HG03439 (cell line): ENCODE data around the gene RFPL4AL1.

Source experiments
- ATAC-seq: cut with Tn5 transposase; IDR thresholded peaks from one replicate; pipeline ENCODE4 v1.9.1; 2021; ENCODE audit warnings: mild to moderate bottlenecking, moderate library complexity; ENCODE audit not compliant: unreplicated experiment

RFPL4AL1 gene

DNA sequence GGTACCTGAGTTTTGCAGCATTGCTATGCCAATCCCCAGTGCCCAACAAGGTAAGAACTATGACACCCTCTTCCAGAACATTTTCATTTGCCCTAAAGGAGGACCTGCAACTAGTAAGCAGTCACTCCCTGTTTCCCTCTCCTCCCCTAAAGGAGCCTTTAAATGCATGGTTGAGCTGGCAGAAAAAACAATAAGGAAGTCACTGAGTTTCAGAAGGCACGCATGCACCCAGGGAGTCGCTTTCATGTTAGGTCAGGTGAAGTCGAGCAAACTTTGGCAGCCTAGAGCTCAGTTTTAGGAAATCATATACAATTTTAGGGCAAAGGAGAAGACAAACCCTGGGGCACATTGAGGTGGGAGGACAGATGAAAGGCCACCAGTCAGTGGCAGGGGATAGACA, 51.1 kb downstream of the RFPL4AL1 start:
- no peak for ATAC-seq
